Memory B cell (primary cell): ENCODE data around the gene PPIH.
"Not testable (repeated sequence)": the region's sequence is repeated elsewhere in the genome, so short reads cannot be mapped to it uniquely, and the experiment has no call there.

Experiments
- ATAC-seq: fragments of 150-1000 bp; cut with Tn5 transposase; 2 replicates; pipeline ENCODE4 v1.10.0; 2021; ENCODE audit warnings: low read depth, mild to moderate bottlenecking, moderate library complexity
- DNase-seq, 2 donors: peaks; one replicate each; pipeline ENCODE4 v3.0.0; 2022; ENCODE audit warnings: low spot score in 2 of 2
- H3K27ac Mint-ChIP-seq: one replicate; pipeline ENCODE4 v1.8.0; 2022; ENCODE audit warnings: mild to moderate bottlenecking, moderate library complexity, mixed read lengths
- H3K27me3 Mint-ChIP-seq: one replicate; pipeline ENCODE4 v1.8.0; 2022; ENCODE audit warnings: mixed read lengths
- H3K36me3 Mint-ChIP-seq: one replicate; pipeline ENCODE4 v1.8.0; 2022; ENCODE audit warnings: mild to moderate bottlenecking, mixed read lengths
- H3K4me1 Mint-ChIP-seq: one replicate; pipeline ENCODE4 v1.8.0; 2022; ENCODE audit warnings: mixed read lengths
- H3K4me3 Mint-ChIP-seq: one replicate; pipeline ENCODE4 v1.8.0; 2022; ENCODE audit warnings: mild to moderate bottlenecking, moderate library complexity, mixed read lengths
- H3K9me3 Mint-ChIP-seq: one replicate; pipeline ENCODE4 v1.8.0; 2022; ENCODE audit warnings: mixed read lengths

Gene PPIH

DNA sequence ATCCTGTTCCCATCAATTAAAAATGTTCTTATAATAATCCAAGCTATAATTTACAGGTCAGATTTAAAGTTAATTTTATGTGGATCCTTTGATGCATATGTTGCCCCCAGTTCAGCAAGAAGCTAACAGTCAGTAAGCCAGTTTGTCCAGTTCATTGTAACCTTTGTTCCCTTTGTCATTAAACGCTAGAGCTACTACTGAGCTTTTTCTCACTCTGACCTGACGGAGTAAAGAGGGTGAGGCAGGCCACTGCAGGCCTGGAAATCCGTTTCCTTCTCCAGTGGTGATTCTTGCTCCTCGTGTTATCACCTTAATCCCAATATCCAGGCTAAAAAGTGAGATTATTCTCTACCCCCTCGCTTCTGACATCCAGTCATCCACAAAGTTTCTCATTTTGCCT lies 34.2 kb downstream of the PPIH start:
- ATAC-seq, result no peak
- Mint-ChIP-seq H3K27ac (peak overlapping the region; percentile 83), H3K36me3 (peaks cover 16% of the 10 kb centered on the region)

DNA sequence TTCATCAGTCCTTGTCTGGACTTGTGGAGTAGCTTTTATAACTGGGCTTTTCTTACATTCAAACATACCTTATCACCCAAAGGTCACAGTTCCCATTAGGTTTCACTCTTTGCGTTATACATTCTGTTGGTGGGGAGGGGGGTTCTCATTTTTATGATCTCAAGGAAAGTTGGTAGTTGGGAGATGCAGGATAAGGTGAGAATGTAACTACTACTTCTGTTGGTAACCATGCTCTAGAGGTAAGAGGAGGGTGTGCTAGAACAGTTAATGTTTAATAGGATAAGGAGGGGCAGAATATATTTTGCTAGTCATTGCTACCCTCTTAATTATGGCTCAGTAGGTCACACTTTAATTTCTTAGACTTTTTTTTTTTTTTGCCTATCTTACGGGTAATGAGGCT lies 34.7 kb downstream of the PPIH start:
- ATAC-seq (no peak), DNase-seq (no peak)
- no peaks in the 10 kb centered on the region for H3K27me3 Mint-ChIP-seq
- H3K36me3 Mint-ChIP-seq, result peaks cover 18% of the 10 kb centered on the region
- H3K27ac Mint-ChIP-seq, result peak overlapping the region; percentile 83
- H3K4me3 Mint-ChIP-seq, result no peak overlapping the region
- H3K9me3 Mint-ChIP-seq, result no peaks in the 10 kb centered on the region
- peaks cover 32% of the 10 kb centered on the region for H3K4me1 Mint-ChIP-seq

More for the DNA sequence above, 34.2 kb downstream of the PPIH start:
- Mint-ChIP-seq H3K9me3 (no peaks in the 10 kb centered on the region), H3K4me3 (no peak overlapping the region), H3K4me1 (peaks cover 36% of the 10 kb centered on the region), H3K27me3 (no peaks in the 10 kb centered on the region)
- no peak for DNase-seq

DNA sequence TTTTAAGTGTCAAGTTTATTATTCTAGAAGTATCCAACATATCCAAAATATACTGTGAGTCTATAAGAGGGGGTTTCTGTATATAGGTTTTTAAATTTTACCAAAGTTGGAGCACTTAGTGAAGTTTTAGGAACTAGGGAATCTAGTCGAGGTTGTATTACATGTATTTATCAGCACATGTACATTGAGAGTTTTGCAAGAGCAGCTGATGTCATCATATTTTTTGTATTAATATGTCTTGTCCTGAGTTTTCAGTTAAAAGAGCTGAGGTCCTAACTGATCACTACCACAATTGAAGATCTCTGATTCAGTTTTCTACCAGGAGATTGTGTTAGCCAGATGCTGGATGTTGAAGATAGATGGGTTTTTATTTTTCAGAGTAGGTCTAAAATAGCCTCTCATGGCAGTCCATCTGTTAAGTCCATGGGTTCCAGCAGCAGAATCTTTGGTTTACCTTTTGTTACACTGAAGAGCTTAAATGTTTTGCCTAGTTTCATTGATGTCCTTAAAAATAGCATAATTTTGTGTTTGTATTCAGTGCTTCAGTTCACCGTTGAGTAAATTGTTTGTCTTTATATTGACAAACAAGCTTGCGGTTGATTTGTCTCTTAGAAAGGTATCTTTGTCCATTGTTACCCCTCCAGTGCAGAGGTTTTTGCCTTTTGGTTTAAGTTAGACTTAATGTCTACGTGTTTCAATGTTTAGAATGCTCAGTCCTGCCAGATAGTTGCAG lies 40.0 kb downstream of the PPIH start:
- Mint-ChIP-seq H3K27ac (no peak overlapping the region), H3K4me3 (no peak overlapping the region), H3K36me3 (peaks cover 43% of the 10 kb centered on the region), H3K27me3 (no peaks in the 10 kb centered on the region), H3K9me3 (no peaks in the 10 kb centered on the region), H3K4me1 (peaks cover 3% of the 10 kb centered on the region)
- ATAC-seq (no peak), DNase-seq (no peak)

DNA sequence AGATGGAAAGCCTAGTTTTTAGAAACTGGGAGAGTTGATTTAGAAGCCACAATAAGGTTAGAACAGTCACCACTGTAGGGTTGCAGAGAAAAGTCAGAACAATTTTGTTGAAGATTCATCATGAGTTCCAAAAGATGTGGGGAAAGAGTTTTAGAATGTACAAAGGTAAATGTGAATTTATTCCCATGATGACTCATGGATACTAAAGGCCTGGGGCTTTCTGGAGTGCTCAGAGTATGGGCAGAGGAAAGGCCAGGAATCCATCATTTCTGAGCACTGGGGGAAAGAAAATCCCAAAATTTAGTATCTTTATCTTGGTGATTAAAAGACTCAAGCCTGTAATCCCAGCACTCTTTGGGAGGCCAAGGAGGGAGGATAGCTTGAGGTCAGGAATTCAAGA lies 41.8 kb downstream of the PPIH start:
- no peak overlapping the region for H3K27ac Mint-ChIP-seq
- H3K9me3 Mint-ChIP-seq, result no peaks in the 10 kb centered on the region
- H3K4me3 Mint-ChIP-seq, result no peak overlapping the region
- no peaks in the 10 kb centered on the region for H3K27me3 Mint-ChIP-seq
- ATAC-seq (no peak), DNase-seq (no peak)
- peaks cover 52% of the 10 kb centered on the region for H3K36me3 Mint-ChIP-seq
- peaks cover 2% of the 10 kb centered on the region for H3K4me1 Mint-ChIP-seq

DNA sequence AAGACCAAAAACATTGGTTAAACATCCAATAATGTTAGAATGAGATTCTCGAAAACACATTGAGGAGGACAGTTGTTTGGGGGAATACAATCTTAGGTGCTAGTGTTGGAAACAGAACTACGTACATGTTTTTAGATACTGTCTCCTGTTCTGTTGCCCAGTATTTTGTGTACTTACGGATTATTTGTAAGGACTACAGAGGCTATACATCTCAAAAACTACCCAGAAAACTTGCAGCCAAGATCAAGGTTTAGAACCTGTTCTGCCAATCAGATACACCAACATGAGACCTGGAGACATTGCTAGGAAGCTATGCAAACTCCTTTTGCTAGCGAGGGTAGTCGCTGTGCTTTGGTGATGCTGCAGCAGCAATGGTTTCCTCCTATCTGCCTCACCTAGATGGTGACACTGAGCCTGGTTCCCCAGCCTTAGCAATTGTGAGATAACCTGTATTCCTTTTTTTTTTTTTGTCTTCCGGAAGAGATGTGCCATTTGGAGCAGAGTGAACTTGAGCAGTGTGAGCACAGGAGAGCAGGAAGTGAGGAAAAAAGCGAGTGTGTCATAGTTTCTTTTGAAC lies 45.8 kb downstream of the PPIH start:
- Mint-ChIP-seq H3K9me3 (peaks cover 1% of the 10 kb centered on the region), H3K27ac (peak overlapping the region; percentile 40), H3K4me3 (no peak overlapping the region), H3K27me3 (no peaks in the 10 kb centered on the region), H3K4me1 (no peaks in the 10 kb centered on the region), H3K36me3 (peaks cover 49% of the 10 kb centered on the region)
- no peak for ATAC-seq
- no peak for DNase-seq

DNA sequence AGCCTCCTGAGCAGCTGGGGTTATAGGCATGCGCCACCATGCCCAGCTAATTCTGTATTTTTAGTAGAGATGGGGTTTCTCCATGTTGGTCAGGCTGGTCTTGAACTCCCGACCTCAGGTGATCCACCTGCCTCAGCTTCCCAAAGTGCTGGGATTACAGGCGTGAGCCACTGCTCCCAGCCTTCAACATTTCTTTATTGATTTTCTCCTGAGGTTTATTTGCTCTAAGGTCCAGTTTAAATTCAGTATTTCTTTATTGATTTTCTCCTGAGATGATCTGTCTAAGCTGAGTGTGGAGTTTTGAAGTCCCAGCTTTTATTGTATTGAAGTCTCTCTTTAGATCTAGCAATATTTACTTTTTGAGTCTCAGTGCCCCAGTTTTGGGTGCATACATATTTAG lies 54.6 kb downstream of the PPIH start:
- not testable (repeated sequence) for H3K4me1 Mint-ChIP-seq, H3K27me3 Mint-ChIP-seq, H3K4me3 Mint-ChIP-seq, ATAC-seq, H3K27ac Mint-ChIP-seq, DNase-seq
- Mint-ChIP-seq H3K9me3 (peaks cover 12% of the 10 kb centered on the region), H3K36me3 (peaks cover 53% of the 10 kb centered on the region)

DNA sequence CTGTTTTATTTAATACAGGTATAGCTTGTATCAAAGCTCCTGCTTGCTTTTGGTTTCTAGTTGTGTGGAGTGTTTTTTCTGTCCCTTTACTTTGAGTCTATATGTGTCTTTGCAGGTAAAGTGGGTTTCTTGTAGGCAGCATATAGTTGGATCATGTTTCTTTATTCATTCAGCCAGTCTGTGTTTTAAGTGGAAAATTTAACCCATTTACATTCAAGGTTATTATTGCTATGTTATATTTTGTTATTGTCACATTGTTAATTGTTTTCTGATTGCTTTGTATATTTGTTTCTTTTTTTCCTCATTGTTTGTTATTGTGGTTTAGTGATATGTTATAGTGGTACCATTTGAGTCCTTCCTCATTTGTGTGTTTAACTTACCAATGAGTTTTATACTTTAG lies 55.1 kb downstream of the PPIH start:
- peak overlapping the region; percentile 41 for H3K27ac Mint-ChIP-seq
- no peaks in the 10 kb centered on the region for H3K27me3 Mint-ChIP-seq
- no peaks in the 10 kb centered on the region for H3K4me1 Mint-ChIP-seq
- H3K9me3 Mint-ChIP-seq, result peaks cover 12% of the 10 kb centered on the region
- no peak for DNase-seq
- H3K36me3 Mint-ChIP-seq, result peaks cover 54% of the 10 kb centered on the region
- H3K4me3 Mint-ChIP-seq, result no peak overlapping the region
- ATAC-seq, result no peak

DNA sequence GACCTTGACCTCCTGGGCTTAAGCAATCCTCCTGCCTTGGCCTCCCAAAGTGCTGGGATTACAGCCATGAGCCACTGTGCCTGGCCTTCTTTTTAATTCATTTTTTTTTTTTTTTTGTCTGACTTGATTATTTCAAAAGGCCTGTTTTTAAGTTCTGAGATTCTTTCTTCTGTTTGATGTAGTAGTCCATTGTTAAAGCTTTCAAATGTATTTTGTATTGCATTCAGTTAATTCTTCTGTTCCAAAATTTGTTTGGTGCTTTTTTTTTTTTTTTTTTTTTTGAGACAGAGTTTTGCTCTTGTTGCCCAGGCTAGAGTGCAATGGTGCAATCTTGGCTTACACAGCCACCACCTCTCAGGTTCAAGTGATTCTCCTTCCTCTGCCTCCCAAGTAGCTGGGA lies 56.2 kb downstream of the PPIH start:
- not testable (repeated sequence) for DNase-seq, H3K27ac Mint-ChIP-seq, H3K27me3 Mint-ChIP-seq, ATAC-seq, H3K4me3 Mint-ChIP-seq, H3K4me1 Mint-ChIP-seq
- Mint-ChIP-seq H3K9me3 (peaks cover 12% of the 10 kb centered on the region), H3K36me3 (peaks cover 55% of the 10 kb centered on the region)

DNA sequence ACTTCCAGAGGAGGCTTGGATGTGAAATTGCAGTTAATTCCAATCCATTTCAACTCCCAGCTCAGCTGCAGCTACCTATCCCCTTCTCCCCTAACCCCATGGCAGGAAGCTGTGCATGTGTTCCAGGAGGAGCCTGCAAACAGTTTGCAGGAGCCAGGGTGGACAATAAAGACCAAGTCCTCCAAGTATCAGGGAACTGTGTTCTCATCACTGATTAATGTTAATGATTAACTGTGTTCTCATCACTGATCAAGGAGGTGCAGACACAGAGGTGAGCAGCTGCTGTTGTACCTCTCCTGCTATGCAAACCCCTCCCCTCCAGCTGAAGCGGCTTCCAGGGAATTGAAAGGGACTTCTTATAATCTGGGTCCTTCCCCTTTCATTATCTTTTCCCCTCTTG lies 62.6 kb downstream of the PPIH start:
- DNase-seq, result no peak
- H3K27me3 Mint-ChIP-seq, result no peaks in the 10 kb centered on the region
- no peaks in the 10 kb centered on the region for H3K9me3 Mint-ChIP-seq
- H3K27ac Mint-ChIP-seq, result no peak overlapping the region
- H3K4me1 Mint-ChIP-seq, result no peaks in the 10 kb centered on the region
- no peak for ATAC-seq
- H3K4me3 Mint-ChIP-seq, result no peak overlapping the region
- peaks cover 19% of the 10 kb centered on the region for H3K36me3 Mint-ChIP-seq

DNA sequence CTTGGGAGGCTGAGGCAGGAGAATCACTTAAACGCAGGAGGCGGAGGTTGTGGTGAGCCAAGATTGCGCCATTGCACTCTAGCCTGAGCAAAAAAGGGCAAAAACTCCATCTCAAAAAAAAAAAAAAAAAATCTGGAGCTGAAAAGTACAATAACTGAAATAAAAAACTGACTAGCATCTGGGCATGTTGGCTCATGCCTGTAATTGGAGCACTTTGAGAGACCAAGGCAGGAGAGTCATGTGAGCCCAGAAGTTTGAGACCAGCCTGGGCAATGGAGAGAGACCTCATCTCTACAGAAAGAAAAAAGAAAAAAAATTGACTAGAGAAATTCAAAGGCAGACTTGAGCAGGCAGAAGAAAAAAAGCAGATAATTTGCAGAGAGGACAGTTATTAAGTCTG lies 63.7 kb downstream of the PPIH start:
- Mint-ChIP-seq H3K4me3 (no peak overlapping the region), H3K9me3 (no peaks in the 10 kb centered on the region), H3K27me3 (no peaks in the 10 kb centered on the region), H3K27ac (no peak overlapping the region), H3K4me1 (no peaks in the 10 kb centered on the region), H3K36me3 (peaks cover 14% of the 10 kb centered on the region)
- ATAC-seq, result no peak
- no peak for DNase-seq

DNA sequence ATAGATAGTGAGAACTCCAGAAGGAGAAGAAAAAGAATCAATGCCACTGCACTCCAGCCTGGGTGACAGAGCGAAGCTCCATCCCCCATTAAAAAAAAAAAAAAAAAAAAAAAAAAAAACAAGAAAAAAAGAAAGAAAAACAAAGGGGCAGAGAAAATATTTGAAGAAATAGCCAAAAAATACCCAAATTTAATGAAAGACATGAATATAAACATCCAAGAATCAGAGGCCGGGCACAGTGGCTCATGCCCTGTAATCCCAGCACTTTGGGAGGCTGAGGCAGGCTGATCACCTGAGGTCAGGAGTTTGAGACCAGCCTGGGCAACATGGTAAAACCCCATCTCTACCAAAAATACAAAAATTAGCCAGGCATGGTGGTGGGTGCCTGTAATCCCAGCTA lies 64.2 kb downstream of the PPIH start:
- H3K27me3 Mint-ChIP-seq, DNase-seq, H3K9me3 Mint-ChIP-seq, H3K36me3 Mint-ChIP-seq, H3K4me1 Mint-ChIP-seq, H3K27ac Mint-ChIP-seq, H3K4me3 Mint-ChIP-seq, ATAC-seq: not testable (repeated sequence)

DNA sequence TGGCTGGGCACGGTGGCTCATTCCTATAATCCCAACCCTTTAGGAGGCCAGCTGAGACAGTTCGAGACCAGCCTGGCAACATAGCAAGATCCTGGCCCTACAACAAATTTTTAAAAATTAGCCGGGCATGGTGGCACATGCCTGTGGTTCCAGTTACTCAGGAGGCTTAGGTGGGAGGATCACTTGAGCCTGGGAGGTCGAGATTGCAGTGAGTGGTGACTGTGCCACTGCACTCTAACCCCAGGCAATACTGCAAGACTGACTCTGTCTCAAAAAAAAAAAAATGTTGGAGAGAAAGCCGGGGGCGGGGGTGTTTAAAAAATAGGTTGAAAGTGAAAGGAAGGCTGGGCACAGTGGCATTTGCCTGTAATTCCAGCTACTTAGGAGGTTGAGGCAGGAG lies 65.3 kb downstream of the PPIH start:
- DNase-seq (no peak), ATAC-seq (no peak)
- H3K27ac Mint-ChIP-seq, result no peak overlapping the region
- H3K4me1 Mint-ChIP-seq, result no peaks in the 10 kb centered on the region
- H3K4me3 Mint-ChIP-seq, result no peak overlapping the region
- no peaks in the 10 kb centered on the region for H3K9me3 Mint-ChIP-seq
- peaks cover 2% of the 10 kb centered on the region for H3K36me3 Mint-ChIP-seq
- H3K27me3 Mint-ChIP-seq, result no peaks in the 10 kb centered on the region

DNA sequence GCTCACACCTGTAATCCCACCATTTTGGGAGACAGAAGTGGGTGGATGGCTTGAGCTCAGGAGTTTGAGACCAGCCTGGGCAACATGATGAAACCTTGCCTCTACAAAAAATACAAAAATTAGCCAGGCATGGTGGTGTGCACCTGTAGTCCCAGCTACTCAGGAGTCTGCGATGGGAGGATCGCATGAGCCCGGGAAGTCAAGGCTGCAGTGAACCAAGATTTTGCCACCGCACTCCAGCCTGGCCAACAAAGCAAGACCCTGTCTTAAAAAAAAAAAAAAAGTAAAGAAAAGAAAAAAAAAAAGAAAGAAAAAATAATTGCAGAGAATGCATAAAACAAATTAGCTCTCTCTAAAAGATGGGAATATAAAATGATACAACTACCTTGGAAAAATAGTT lies 67.6 kb downstream of the PPIH start:
- not testable (repeated sequence) for DNase-seq, H3K9me3 Mint-ChIP-seq, H3K36me3 Mint-ChIP-seq, H3K27me3 Mint-ChIP-seq, ATAC-seq, H3K27ac Mint-ChIP-seq, H3K4me1 Mint-ChIP-seq, H3K4me3 Mint-ChIP-seq
